WERI-Rb-1 (cell line): ENCODE results near the gene RFPL3.
"Not testable (repeated sequence)": the region's sequence is repeated elsewhere in the genome, so short reads cannot be mapped to it uniquely, and the experiment has no call there.

Source experiments
- DNase-seq: peaks from one replicate; pipeline ENCODE4 v3.0.0-alpha.2; 2020
- H3K27ac ChIP-seq: fragments of 250-450 bp; sonication (Bioruptor Pico); 2 replicates; pipeline ENCODE4 v1.5.1; 2020; ENCODE audit warnings: mild to moderate bottlenecking, moderate library complexity
- H3K27me3 ChIP-seq: fragments of 250-450 bp; sonication (Bioruptor Pico); 2 replicates; pipeline ENCODE4 v1.5.1; 2021; ENCODE audit warnings: mild to moderate bottlenecking, low read depth, moderate library complexity; ENCODE audit not compliant: insufficient read depth, severe bottlenecking
- H3K36me3 ChIP-seq: fragments of 250-450 bp; sonication (Bioruptor Pico); 2 replicates; pipeline ENCODE4 v1.5.1; 2020; ENCODE audit warnings: mild to moderate bottlenecking, moderate library complexity
- H3K4me3 ChIP-seq: 2 replicates; pipeline ENCODE4 v1.5.1; 2011; ENCODE audit warnings: low read depth, mild to moderate bottlenecking, control low read depth, low read length
- H3K9me3 ChIP-seq: fragments of 250-450 bp; sonication (Bioruptor Pico); 2 replicates; pipeline ENCODE4 v1.5.1; 2021; ENCODE audit warnings: mild to moderate bottlenecking, moderate library complexity; ENCODE audit not compliant: severe bottlenecking
- CTCF ChIP-seq: IDR thresholded peaks from 2 replicates; pipeline ENCODE4 v1.5.1; 2011; ENCODE audit warnings: low read depth, mild to moderate bottlenecking, control low read depth, inconsistent platforms, low read length

Gene RFPL3

GRCh38 chr22:32336121-32336603 is 21.5 kb upstream of the RFPL3 start:
- Histone ChIP-seq H3K36me3 (no peaks in the 10 kb centered on the region), H3K4me3 (no peak overlapping the region), H3K27me3 (peaks cover 6% of the 10 kb centered on the region), H3K27ac (no peak overlapping the region), H3K9me3 (no peaks in the 10 kb centered on the region)
- no peak for TF ChIP-seq CTCF
- no peak for DNase-seq

- H3K4me3 ChIP-seq = no peak overlapping the region
- H3K9me3 ChIP-seq = no peaks in the 10 kb centered on the region
- DNase-seq = no peak
- H3K36me3 ChIP-seq = no peaks in the 10 kb centered on the region
- H3K27ac ChIP-seq = no peak overlapping the region
- H3K27me3 ChIP-seq = peaks cover 6% of the 10 kb centered on the region
- TF ChIP-seq CTCF = no peak
These were observed 20.8 kb upstream of the RFPL3 start for GRCh38 chr22:32336771-32337424.

- H3K9me3 ChIP-seq, H3K4me3 ChIP-seq, DNase-seq, H3K27me3 ChIP-seq, H3K36me3 ChIP-seq, H3K27ac ChIP-seq: not testable (repeated sequence)
These were observed 20.2 kb upstream of the RFPL3 start for GRCh38 chr22:32337425-32337824.

GRCh38 chr22:32338757-32339156 is 18.9 kb upstream of the RFPL3 start:
- no peaks in the 10 kb centered on the region for H3K27me3 ChIP-seq
- H3K9me3 ChIP-seq = no peaks in the 10 kb centered on the region
- no peak overlapping the region for H3K27ac ChIP-seq
- TF ChIP-seq CTCF = no peak
- DNase-seq = no peak
- H3K36me3 ChIP-seq = no peaks in the 10 kb centered on the region
- H3K4me3 ChIP-seq = no peak overlapping the region

- TF ChIP-seq CTCF = no peak
- no peak overlapping the region for H3K27ac ChIP-seq
- no peak overlapping the region for H3K4me3 ChIP-seq
- no peaks in the 10 kb centered on the region for H3K27me3 ChIP-seq
- H3K9me3 ChIP-seq = no peaks in the 10 kb centered on the region
- DNase-seq = no peak
- no peaks in the 10 kb centered on the region for H3K36me3 ChIP-seq
These were observed 18.3 kb upstream of the RFPL3 start for GRCh38 chr22:32339190-32340012.

GRCh38 chr22:32340411-32340810 is 17.3 kb upstream of the RFPL3 start:
- Histone ChIP-seq H3K4me3 (no peak overlapping the region), H3K27ac (no peak overlapping the region), H3K36me3 (no peaks in the 10 kb centered on the region), H3K27me3 (no peaks in the 10 kb centered on the region), H3K9me3 (no peaks in the 10 kb centered on the region)
- DNase-seq = no peak
- no peak for TF ChIP-seq CTCF
